Kasumi-1 (cell line): ENCODE measurements around the gene ERV3-1.
"Not testable (repeated sequence)": the region's sequence is repeated elsewhere in the genome, so short reads cannot be mapped to it uniquely, and the experiment has no call there.

ENCODE experiments used
- DNase-seq, 2 experiments: peaks; one replicate each; lab custom pipeline; 2025; lab: John Stamatoyannopoulos, UW

ERV3-1 gene, protein sequence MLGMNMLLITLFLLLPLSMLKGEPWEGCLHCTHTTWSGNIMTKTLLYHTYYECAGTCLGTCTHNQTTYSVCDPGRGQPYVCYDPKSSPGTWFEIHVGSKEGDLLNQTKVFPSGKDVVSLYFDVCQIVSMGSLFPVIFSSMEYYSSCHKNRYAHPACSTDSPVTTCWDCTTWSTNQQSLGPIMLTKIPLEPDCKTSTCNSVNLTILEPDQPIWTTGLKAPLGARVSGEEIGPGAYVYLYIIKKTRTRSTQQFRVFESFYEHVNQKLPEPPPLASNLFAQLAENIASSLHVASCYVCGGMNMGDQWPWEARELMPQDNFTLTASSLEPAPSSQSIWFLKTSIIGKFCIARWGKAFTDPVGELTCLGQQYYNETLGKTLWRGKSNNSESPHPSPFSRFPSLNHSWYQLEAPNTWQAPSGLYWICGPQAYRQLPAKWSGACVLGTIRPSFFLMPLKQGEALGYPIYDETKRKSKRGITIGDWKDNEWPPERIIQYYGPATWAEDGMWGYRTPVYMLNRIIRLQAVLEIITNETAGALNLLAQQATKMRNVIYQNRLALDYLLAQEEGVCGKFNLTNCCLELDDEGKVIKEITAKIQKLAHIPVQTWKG

DNA sequence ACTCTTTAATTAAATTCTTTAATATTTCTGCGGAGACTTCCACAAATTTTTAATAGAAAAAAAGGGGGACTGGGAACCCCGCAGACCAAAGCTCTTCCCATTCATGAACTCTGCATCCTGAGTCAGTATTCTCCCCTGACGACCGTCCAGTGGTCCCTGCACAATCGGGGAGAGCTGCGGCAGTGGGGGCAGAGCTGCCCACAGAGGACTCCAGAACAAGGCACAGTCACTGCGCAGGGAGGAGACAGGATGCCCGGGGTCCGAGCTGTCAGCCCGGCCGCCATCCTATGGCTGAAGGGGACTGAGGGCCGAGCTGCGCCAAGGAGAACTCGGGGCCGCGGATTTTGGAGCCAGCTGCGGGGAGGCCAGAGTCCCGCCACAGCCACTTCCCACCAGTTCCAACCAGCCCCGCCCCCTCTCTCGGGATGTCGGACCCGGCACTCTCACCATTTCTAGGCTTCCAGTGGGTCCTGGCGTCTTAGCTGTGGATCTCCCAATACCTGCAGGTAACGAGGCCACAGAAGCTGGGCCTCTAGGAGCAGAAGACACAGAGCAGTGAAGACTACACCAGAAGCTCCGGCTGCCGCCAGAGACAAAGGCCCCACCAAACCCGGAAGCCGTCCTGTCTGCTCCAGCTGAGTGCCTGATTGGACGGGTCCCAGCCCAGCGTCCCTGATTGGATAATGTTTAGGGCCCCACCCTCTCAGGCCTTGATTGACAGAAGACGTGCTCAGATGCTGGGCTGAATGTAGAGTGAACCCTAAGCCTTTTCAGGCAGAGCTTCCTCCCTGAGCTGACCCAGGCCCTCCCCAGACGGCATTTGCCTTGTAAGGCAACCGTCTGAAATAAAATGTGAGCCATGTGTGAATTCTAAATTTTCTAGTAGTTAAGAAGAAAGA is at the start of gene ERV3-1:
TSS of gene ERV3-1 (minus strand) at position 594 of the 899 bp plus-strand sequence. CDS start 13,661 bp downstream, outside the sequence.
- DNase-seq, result peak; percentile 55 to 66

DNA sequence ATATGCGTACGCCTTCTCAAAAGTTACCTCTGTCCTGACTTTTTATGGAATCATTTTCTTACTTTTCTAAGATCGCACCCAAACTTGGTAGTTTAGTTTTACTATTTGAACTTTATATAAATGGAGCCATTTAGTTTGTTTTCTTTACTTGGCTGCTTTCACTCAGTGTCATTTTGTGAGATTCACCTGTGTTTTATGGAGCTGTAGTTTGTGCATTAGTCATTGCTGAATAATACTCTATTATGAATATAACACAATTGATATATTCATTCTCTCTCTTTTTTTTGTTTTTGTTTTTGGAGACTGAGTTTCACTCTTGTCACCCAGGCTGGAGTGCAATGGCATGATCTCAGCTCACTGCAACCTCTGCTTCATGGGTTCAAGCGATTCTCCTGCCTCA is 49.3 kb upstream of the ERV3-1 start:
- not testable (repeated sequence) for DNase-seq

DNA sequence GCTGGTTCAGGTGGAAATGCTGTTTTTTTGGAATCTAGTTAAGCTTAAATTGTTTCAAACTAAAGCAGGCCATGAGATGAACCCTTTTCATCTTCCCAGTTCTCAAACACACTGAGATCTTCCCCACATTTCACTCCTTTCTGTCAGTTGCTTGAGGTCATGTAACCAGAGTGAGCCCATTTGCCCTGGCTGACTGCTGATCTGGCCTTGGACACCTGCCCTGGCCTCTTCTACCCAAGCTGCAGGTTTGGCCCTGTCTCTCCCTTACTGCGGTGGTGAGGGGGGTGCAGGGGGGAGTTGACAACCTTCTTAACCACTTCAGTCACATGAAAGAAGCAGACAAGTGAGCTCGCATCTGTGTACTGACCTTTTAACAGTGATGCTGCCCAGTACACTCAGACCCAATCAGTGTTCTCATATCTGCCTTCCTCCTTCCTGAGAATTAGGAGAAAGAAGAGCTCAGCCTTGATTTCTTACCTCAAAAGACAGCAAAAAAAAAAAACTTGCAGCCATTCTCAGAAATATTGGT is 48.0 kb upstream of the ERV3-1 start:
- not testable (repeated sequence) for DNase-seq

DNA sequence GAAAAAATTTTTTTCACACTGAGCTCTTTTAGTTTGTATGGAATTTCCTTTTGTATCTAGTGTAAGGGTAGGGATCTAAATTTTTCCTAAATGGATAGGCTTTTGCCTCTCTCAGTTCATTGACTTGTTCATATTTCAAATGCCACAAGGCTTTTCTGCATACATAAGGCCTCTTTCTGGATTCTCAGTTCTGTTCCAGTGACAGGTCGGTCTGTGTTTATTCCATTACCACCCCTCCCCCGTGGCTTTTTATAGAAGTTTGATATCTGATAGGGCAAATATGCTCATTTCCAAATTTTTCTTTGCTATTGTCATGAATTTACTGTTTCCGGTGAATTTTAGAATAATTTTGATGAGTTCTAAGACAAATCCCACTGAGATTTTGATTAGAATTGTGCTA is 45.2 kb upstream of the ERV3-1 start:
- DNase-seq, result not testable (repeated sequence)

DNA sequence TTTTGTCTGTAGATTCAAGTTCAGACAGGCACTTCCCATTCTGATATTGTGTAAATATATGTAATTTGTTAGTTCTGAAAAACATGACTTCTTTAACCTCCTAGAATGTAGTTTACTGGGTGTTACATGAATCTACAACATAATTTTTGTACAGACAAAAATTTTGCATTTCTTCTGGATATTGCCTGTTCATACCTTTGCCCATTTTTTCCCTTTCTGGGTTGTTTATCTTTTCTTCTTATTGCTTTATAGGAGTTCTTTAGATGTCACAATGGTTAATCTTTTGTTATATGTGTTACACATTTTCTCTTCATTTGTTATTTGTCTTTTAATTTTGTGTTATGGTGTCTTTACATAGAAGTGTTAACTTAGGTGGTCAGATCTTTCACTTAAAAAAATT is 44.7 kb upstream of the ERV3-1 start:
- not testable (repeated sequence) for DNase-seq

DNA sequence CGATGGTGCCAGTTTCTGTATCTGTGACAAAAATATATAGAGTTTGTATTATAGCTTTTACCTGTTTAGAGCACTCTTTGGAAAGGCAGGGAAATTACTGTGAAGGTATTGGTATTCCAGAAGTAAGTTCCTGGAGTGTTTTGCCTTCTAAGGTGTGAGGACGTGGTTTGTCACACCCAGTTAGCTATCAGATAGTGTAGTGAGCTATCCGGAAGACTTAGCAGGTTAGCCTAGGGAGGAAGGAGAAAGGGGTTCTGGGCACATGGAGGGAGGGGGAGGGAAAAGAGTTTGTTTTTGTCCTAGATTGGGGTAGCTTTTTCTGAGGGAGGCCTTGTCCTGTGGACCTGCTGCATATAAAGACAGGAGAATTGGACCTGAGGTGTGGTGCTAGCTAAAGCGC is 39.8 kb upstream of the ERV3-1 start:
- DNase-seq, result not testable (repeated sequence)

DNA sequence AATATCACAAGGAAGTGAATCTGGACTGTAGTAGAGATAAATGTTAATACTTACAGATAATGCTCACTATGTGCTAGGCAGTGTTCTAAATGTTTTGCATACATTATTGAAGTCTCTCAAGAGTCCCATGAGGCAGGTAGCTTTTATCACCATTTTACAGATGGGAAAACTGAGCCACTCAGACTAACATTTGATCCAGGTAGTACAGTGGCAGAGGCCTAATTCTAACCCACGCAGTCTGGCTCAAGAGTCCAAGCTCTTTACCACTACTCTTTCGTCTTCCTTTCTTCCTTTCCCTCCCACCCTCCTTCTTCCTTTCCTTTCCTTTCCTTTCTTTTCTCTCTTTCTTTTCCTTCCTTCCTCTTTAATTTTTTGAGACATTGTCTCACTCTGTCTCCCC is 39.1 kb upstream of the ERV3-1 start:
- not testable (repeated sequence) for DNase-seq

DNA sequence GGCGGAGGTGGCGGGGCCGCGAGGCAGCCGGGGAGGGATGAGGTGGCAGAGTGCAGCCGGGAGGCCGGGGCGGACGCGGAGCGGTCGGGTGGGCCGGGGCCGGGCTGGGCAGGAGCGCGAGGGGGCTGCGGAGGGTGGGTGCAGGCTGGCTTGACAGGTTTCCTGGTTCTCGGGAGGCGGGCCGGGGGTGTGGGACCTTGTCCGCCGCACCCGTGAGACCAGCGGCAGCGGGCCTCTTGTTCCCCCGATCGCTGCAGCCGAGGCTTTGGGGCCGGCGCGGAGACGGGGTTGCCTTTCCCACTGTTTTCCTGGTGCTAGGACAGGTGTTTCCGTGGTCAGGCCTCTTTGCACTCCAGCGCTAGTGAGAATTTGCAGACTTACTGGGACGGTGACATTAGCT is 32.3 kb upstream of the ERV3-1 start:
- peak; percentile 33 to 39 for DNase-seq

DNA sequence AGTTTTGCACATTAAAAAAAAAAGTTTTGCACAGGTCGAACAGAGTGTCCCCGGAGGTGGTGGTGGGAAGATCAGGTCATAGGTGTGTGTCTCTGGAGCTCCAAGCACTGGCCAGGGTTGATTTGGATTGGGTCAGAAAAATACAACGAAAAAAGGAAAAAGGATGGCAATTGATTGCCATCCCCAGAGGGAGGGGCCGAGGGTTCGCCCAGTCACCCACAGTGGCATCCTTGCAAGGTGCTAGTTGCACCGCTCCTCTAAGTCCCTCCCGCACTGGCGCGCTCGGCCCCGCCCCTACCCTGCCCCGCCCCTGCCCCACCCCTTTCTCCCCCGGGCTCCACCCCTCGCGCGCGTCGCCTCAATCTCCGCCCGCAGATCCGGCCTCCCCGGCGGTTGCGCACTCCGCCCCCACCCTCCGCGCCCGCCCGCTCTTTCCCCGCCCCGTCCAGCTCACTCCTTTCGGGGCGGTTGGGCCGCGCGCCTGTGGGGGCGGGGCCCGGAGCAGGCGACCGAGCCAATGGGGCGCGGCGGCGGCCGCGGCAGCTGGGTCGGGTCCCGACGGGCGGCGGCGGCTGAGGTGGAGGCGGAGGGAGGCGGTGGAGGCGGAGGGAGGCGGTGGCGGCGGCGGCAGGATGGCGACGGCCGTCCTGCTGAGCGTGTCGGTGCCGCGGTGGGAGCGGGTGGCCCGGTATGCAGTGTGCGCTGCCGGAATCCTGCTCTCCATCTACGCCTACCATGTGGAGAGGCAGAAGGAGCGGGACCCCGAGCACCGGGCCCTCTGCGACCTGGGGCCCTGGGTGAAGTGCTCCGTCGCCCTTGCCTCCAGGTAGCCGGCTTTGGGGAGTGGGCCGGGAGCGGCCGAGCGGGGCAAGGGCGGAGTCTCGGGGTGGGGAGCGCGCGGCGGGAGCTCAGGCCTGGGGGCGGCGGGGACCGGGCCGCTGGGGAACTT is 31.5 kb upstream of the ERV3-1 start:
- DNase-seq, result peak; percentile 81 to 83

DNA sequence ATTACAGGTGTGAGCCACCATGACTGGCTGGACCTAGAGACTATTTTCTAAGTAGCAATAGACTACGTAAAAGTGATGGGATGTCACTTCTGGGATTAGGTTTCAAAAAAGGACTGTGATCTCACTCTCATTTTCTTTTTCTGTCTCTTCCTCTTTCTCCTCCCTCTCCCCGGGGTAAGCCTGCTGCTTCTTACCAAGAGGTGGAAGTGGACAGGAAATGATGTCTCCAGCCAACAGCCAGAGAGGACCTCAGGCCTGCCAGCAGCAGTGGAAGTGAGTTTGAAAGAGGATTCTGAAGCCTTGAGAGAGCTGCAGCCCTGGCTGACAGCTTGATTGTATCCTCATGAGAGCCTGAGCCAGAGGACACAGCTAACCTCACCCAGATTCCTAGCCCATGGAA is 30.0 kb upstream of the ERV3-1 start:
- peak; percentile 52 to 58 for DNase-seq

DNA sequence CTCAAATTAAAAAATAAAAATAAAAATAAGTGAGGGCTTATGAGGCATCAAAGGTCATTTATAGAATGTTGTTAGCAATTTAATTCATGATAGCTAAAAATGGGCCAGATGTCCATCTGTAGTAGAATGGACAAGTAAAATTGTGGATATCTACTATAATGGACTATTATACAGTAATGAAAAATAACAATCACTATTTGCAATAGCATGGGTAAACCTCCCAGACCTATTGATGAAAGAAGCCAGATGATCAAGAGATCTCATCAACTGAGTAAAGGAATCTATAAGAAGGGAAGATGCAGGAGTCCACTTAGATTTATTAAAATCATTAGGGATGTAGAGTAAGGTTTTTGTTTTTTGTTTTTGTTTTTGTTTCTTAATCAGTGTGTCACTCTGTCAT is 29.0 kb upstream of the ERV3-1 start:
- DNase-seq, result not testable (repeated sequence)

DNA sequence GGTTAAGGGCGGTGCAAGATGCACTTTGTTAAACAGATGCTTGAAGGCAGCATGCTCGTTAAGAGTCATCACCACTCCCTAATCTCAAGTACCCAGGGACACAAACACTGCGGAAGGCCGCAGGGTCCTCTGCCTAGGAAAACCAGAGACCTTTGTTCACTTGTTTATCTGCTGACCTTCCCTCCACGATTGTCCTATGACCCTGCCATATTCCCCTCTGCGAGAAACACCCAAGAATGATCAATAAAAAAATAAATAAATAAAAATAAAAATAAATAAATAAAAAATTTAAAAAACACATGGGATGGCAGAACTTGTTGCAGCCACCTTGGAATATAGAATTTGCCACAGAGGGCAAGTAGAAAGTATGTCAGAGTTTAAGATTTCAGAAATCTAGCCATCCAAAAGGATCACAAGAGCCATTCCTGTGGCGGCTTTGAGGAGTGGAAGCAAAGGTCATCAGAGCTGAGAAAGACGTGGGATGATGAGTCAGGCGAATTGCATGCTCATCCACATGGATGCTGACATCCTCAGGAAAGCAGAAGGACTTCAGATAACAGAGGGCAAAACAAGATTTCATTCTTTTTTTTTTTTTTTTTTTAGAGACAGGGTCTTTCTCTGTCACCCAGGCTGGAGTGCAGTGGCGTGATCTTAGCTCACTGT is 27.8 kb upstream of the ERV3-1 start:
- not testable (repeated sequence) for DNase-seq

DNA sequence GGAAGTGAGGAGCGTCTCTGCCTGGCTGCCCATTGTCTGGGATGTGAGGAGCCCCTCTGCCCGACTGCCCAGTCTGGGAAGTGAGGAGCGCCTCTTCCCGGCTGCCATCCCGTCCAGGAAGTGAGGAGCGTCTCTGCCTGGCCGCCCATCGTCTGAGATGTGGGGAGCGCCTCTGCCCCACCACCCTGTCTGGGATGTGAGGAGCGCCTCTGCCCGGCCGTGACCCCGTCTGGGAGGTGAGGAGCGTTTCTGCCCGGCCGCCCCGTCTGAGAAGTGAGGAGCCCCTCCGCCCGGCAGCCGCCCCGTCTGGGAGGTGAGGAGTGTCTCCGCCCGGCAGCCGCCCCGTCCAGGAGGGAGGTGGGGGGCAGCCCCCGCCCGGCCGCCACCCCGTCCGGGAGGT is 26.9 kb upstream of the ERV3-1 start:
- not testable (repeated sequence) for DNase-seq

DNA sequence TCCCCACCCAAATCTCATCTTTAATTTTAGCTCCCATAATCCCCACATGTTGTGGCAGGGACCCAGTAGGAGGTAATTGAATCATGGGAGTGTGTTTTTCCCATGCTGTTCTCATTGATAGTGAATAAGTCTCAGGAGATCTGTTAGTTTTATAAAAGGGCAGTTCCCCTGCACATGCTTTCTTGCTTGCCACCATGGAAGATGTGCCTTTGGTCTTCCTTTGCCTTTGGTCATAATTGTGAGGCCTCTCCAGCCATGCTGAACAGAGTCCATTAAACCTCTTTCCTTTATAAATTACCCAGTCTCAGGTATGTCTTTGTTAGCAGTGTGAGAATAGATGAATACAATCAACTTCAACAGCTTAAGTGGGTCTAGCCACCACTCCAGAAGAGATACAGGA is 18.5 kb upstream of the ERV3-1 start:
- DNase-seq, result not testable (repeated sequence)

DNA sequence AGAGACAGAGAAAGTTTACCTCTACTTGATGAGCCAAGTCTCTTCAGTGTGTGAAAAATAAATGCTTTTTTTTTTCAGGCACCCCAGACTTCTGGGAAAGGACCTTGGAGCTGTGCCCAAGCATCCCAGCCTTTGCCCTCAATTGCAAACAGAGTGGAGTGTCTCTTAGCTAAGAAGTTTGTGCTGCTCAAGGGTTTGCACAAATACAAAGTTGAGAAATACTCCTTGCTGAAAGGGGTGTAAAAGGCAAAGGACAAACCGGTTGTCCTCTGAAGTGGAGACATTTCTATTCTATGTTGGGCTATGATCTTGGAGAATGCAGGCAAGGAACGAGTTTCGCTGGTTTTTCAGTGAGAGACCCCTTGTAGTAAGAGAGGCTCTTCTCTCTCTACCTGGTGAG is 14.5 kb upstream of the ERV3-1 start:
- DNase-seq, result not testable (repeated sequence)

DNA sequence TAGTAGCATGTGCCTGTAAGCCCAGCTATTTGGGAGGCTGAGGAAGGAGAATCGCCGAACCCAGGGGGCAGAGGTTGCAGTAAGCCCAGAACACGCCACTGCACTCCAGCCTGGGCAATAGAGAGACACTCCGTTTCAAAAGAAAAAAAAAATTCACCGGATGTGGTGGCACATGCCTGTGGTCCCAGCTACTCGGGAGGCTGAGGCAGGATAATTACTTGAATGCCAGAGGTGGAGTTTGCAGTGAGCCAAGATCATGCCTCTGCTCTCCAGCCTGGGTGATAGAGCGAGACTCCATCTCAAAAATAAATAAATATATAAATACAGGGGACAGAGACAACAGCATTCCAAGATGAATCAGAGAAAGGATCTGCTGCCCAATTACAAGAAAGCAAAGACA is 3.4 kb upstream of the ERV3-1 start:
- not testable (repeated sequence) for DNase-seq

DNA sequence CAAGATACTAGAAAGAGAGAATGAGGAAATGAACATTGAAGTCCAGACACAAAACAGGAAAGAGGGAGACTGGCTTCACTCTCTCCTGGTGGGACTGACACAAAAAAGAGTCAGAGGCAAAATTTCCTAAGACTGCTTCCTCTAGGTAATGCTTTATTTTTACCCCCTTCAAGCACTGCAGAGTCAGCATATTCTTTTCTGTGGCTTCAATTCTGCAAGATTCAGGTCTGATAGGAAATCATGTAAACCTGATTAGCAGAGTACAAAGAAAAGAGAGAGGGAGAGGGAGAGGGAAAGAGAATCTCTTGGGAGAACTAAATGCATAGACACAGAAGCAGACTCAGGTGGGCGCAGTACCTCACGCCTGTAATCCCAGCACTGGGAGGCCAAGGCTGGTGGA is 2.9 kb upstream of the ERV3-1 start:
- DNase-seq, result not testable (repeated sequence)

DNA sequence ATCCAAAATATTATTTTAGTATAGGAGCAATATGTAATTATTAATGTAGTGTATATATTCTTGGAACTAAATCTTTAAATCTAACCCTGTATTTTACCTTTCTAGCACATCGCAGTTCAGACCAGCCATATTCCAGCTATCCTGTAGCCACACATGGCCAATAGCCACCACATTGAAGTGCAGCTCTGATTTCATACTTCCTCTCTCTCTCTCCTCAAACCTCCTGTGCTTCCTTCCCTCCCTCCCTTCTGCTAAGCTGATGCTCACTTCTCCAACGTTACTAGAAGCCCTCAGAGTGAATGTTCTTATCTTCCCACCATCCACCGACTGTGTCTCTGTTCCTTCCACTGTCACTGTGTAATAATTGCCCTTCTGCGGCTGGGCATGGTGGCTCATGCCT is 549 bp upstream of the ERV3-1 start:
- DNase-seq, result not testable (repeated sequence)

DNA sequence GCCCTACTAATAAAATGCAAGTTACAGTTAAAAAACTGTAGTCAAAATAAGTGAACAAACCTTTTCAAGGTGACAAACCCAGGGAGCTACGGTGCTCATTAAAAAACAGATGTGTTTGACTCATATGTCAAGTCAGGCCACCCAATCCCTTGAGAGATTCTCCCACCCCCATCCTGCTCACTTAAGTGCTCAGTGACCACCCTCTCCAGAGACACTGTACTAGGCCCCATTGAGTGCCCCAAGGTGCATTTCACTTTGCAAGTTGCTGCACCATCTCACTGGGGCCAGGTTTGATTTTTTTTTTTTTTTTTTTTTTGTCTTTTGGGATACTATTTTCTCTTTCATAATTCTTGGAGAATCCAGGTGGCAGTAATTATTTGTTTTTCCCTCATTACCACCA is 1.9 kb downstream of the ERV3-1 start:
- no peak for DNase-seq

DNA sequence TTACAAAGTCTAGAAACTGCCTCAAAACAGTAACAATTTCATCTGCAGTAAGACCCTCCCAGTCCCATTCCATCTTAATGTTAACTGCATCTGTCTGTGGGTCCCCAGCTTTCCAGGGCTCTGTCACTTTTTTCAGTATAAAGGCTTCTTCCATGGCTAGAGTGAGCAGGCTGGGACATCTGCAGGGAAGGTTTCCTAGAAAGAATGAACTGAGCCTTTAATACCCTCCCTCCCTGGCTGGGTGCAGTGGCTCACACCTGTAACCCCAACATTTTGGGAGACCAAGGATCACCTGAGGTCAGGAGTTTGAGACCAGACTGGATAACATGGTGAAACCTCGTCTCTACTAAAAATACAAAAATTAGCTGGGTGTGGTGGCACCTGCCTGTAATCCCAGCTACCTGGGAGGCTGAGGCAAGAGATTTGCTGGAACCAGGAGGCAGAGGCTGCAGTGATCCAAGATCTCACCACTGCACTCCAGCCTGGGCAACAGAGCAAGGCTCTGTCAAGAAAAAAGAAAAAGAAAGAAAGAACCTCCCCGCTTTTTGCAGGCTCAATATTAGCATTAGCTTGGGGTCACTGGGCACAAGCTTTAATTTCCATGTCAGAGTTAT is 3.4 kb downstream of the ERV3-1 start:
- DNase-seq, result no peak
